ENCODE results near the gene CCDC157. TPM values are rescaled to one million over a fixed set of nuclear protein-coding genes. Genes with fewer than 3 reads are reported as not detected.
"Not testable (repeated sequence)": the region's sequence is repeated elsewhere in the genome, so short reads cannot be mapped to it uniquely, and the experiment has no call there.

The CCDC157 gene
- total RNA-seq, 2 donors from 2014 or later, result 3.1 to 10.5 TPM

- ATAC-seq (no peak), DNase-seq (no peak)
- 88 to 93% methylated on average over 3 of the region's 3 CpGs for WGBS, 2 donors
- H3K4me3 ChIP-seq, result no peak overlapping the region
- intact Hi-C loops (cut with DNase I), result no loop called here
- peaks cover 27 to 49% of the 10 kb centered on the region in 2 donors for H3K36me3 ChIP-seq (replicated peaks in 1 of 2; ENCODE audit: insufficient read depth in 1 of 2, low read depth in 2 of 2)
- TF ChIP-seq CTCF (IDR thresholded peaks at IDR 0.05) (no peak), POLR2A (IDR thresholded peaks at IDR 0.05) (no peak)
- no peaks in the 10 kb centered on the region for H3K9me3 ChIP-seq
- no peak overlapping the region for H3K27ac ChIP-seq
- no peaks in the 10 kb centered on the region for H3K4me1 ChIP-seq
- no peaks in the 10 kb centered on the region for H3K27me3 ChIP-seq
These were observed 23.1 kb upstream of the CCDC157 start for GRCh38 chr22:30333707-30334087.

DNA sequence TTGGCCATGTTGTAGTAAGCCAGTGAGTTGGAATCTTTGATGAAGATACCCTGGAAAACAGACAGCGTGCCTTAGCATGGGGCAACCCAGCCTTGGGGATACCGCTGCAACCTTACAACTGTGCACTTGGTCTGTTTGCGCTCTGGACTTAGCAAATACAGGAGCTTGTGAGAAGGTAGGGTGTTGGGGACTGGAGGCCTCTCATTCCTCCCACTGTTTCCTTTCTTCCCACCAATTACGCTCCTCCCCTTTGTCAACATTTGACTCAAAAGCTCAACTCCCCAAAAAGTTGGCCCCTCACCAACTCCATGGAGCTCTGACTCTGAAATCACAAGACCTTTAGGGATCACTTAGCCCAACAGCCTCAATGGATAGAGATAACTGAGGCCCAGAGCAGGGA lies 22.2 kb upstream of the CCDC157 start:
- WGBS, 2 donors, result 91 to 98% methylated on average over 4 of the region's 4 CpGs
- Histone ChIP-seq H3K4me3 (no peak overlapping the region), H3K4me1 (no peaks in the 10 kb centered on the region), H3K27ac (no peak overlapping the region), H3K9me3 (no peaks in the 10 kb centered on the region), H3K27me3 (no peaks in the 10 kb centered on the region), H3K36me3 (replicated peaks in 1 of 2; ENCODE audit: insufficient read depth in 1 of 2, low read depth in 2 of 2) (peaks cover 37 to 59% of the 10 kb centered on the region in 2 donors)
- intact Hi-C loops (cut with DNase I), result no loop called here
- DNase-seq (no peak), ATAC-seq (no peak)
- TF ChIP-seq CTCF (IDR thresholded peaks at IDR 0.05), result no peak
- no peak for TF ChIP-seq POLR2A (IDR thresholded peaks at IDR 0.05)

- Histone ChIP-seq H3K9me3 (no peaks in the 10 kb centered on the region), H3K27me3 (no peaks in the 10 kb centered on the region), H3K27ac (no peak overlapping the region), H3K4me3 (no peak overlapping the region), H3K4me1 (no peaks in the 10 kb centered on the region), H3K36me3 (replicated peaks in 1 of 2; ENCODE audit: insufficient read depth in 1 of 2, low read depth in 2 of 2) (peaks cover 43 to 65% of the 10 kb centered on the region in 2 donors)
- no peak for ATAC-seq
- TF ChIP-seq CTCF (IDR thresholded peaks at IDR 0.05) (no peak), POLR2A (IDR thresholded peaks at IDR 0.05) (no peak)
- WGBS, 2 donors, result 100% methylated on average over 1 of the region's 1 CpG
- intact Hi-C loops (cut with DNase I), result no loop called here
- no peak for DNase-seq
These were observed 21.6 kb upstream of the CCDC157 start for GRCh38 chr22:30335236-30335635.

- Histone ChIP-seq H3K4me1 (peaks cover 8% of the 10 kb centered on the region), H3K9me3 (no peaks in the 10 kb centered on the region), H3K36me3 (replicated peaks in 1 of 2; ENCODE audit: insufficient read depth in 1 of 2, low read depth in 2 of 2) (peaks cover 53 to 82% of the 10 kb centered on the region in 2 donors), H3K27ac (no peak overlapping the region), H3K27me3 (no peaks in the 10 kb centered on the region), H3K4me3 (no peak overlapping the region)
- TF ChIP-seq CTCF (IDR thresholded peaks at IDR 0.05) (no peak), POLR2A (IDR thresholded peaks at IDR 0.05) (no peak)
- intact Hi-C loops (cut with DNase I), result no loop called here
- ATAC-seq (no peak), DNase-seq (no peak)
- 96 to 100% methylated on average over 4 of the region's 4 CpGs for WGBS, 2 donors
These were observed 19.9 kb upstream of the CCDC157 start for GRCh38 chr22:30336752-30337460.

DNA sequence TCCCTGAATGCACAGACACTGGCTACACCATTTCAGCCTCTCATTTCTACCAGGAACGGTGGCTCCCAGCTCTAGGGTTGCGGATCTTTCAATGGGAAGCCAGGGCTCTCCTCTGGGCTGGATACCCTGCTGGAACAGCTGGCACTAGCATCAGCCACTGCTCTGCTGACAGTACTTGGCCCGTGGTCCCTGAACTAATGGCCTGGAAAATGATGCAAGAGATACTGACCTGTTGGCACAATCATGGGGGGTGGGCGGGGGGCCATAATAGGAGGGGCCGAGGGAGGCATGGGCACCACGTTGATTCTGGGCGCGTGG lies 19.4 kb upstream of the CCDC157 start:
- 83 to 96% methylated on average over 5 to 8 of the region's 8 CpGs for WGBS, 2 donors
- H3K27me3 ChIP-seq, result no peaks in the 10 kb centered on the region
- ATAC-seq (no peak), DNase-seq (no peak)
- H3K27ac ChIP-seq, result no peak overlapping the region
- no peaks in the 10 kb centered on the region for H3K9me3 ChIP-seq
- peaks cover 57 to 83% of the 10 kb centered on the region in 2 donors for H3K36me3 ChIP-seq (replicated peaks in 1 of 2; ENCODE audit: insufficient read depth in 1 of 2, low read depth in 2 of 2)
- TF ChIP-seq CTCF (IDR thresholded peaks at IDR 0.05) (no peak), POLR2A (IDR thresholded peaks at IDR 0.05) (no peak)
- no peak overlapping the region for H3K4me3 ChIP-seq
- intact Hi-C loops (cut with DNase I), result no loop called here
- H3K4me1 ChIP-seq, result peaks cover 8% of the 10 kb centered on the region

DNA sequence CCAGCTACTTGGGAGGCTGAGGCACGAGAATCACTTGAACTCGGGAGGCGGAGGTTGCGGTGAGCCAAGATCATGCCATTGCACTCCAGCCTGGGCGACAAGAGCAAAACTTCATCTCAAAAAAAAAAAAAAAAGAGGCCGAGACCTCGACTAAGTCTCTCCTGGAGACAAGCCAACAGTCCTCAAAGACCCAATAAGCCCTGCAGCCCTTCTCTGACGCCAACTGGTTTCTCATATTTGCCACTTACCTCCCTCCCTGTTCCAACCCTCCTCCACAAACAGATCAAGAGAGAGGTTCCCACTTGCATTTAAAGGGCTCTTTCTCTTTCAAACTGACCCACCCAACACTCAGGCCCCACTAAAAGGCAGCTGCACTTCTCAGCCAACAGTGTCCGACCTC lies 18.5 kb upstream of the CCDC157 start:
- DNase-seq; H3K27me3 ChIP-seq; H3K9me3 ChIP-seq; intact Hi-C loops (cut with DNase I); H3K27ac ChIP-seq; ATAC-seq; H3K4me1 ChIP-seq; H3K4me3 ChIP-seq: not testable (repeated sequence)
- H3K36me3 ChIP-seq (replicated peaks in 1 of 2; ENCODE audit: insufficient read depth in 1 of 2, low read depth in 2 of 2), result peaks cover 62 to 86% of the 10 kb centered on the region in 2 donors
- 83 to 88% methylated on average over 9 of the region's 9 CpGs for WGBS, 2 donors
